HG02938 (cell line): ENCODE measurements around the gene CD8B.
"Not testable (repeated sequence)": the region's sequence is repeated elsewhere in the genome, so short reads cannot be mapped to it uniquely, and the experiment has no call there.

Experiments used
- ATAC-seq: cut with Tn5 transposase; IDR thresholded peaks from one replicate; pipeline ENCODE4 v1.9.1; 2021; ENCODE audit warnings: mild to moderate bottlenecking, moderate library complexity; ENCODE audit not compliant: unreplicated experiment

Gene CD8B

DNA sequence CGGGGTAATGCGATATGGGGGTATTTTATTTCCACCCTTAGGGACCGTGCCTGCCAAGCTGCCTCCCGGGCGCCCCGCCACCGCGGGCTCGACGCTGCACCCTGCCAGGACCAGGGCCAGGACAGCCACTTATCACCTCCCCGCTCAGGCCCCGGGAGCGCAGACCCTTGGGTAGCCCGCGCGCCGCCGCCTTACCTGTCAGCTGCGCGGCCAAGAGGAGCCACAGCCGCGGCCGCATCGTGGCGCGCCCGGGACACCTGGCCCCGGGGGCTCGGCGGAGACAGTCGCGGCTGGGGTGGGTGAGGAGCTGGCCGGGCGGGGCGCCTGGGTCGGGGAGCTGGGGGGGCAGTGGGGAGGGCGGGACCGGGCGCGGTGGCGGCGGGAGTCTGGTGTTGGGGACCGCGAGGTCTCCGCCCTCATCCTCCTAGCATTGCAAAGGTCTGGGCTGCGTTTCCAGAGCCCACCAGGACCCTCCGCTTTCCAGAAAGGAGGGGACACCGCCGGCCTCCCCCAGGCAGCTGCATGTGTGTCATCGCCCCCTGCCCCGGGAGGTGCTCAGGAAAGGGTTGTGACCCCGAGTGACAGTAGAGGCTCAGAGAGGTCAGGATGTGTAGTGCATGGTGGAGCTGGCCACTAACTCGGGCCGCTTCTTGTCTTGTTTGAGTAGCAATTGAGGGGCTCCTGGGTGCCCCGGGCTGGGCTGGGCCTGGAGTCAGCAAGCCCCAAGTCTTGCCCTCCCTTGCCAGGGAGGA, at the start of gene CD8B:
Gene CD8B, minus strand, starts transcription at position 259 of the 752 bp plus-strand sequence. Its CDS starts 21 bp downstream, at position 238.
- not testable (repeated sequence) for ATAC-seq

DNA sequence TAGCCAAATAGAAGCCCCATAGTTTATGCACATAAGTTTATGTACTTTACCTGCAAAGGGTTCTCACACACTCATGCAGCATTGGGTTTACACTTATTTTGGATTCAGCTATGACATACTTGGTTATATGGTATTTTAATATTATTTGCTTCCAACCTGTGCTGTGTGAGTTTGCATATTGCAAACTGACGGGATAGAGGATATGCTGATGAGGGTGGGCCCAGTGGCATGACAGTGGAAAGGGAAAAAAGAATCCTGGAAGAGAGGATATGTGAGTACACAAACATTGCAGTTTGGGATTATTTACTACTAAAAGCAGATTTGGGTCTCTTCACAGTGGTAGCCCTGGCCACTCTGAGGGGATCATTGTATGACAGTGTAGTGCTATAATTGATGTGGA, 44.2 kb upstream of the CD8B start:
- ATAC-seq = not testable (repeated sequence)

DNA sequence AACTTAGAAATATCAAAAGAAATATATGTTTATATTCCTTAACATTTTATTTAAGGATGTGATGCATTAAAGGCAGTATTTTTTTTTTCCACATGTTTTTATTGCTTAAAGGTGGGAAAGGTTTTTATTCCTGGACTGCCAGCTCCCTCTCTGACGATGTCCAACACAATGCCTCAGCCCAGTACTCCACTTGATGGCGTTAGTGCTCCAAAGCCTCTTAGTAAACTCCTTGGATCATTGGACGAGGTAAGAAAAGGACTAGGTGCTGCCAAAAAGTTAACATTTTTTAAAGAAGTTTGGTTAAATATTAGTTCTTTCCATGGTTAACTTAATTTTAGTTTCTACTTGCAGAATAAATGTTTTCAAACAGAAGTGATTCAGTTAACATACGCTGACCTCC, 39.0 kb upstream of the CD8B start:
- not testable (repeated sequence) for ATAC-seq

DNA sequence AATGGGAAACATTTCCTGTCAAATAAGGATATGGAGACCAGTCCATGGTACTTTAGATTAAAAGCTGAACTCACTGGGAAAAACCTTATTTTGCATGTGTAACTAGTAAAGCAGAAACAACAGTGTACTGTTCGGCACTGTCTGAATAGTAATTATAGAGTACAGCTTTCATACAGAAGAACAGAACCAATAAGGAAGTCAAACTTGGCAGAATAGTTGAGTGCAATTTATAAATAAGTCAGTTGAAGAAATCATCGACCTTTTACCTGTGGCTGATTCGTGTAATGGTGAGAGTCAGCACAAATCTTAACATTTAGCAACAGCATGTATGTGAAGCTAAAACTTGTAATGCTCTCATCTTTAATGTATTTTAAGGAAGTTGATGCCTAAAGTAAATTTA, 24.3 kb upstream of the CD8B start:
- ATAC-seq = not testable (repeated sequence)

DNA sequence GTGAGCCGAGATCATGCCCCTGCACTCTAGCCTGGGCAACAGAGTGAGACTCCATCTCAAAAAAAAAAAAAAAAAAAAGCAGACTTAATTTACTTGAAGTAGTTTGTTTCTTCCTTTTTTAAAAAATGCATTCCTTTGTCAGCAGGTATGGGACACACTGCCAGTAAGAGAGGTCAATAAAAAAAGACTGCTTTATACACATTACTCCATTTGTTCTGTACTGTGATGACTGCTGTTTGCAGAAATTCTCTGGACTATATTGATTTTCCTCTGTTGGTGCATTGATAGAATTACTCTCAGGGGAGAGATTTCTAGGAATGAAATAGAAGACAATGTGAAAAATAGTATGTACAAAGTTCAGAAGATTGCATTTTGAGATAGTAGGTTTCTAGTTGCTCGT, 21.2 kb upstream of the CD8B start:
- ATAC-seq = not testable (repeated sequence)

DNA sequence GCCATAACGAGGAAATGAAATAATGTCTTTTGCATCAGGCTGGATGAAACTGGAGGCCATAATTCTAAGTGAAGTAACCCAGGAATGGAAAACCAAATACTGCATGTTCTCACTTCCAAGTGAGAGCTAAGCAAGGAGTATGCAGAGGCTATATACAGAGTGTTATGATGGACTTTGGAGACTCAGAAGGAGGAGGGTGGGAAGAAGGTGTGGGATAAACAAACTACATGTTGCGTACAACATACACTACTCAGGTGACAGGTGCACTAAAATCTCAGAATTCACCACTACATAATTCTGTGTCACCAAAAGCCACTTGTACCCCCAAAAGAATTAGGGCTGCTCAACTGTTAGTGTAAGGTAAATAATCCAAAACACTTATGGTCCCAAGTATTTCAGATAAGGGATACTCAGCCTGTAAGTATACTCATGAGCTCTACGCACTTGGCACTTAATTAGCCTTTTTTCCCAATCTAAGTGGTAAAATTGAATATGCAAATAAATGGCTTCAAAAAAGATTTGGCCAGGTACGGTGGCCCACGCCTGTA, 20.5 kb upstream of the CD8B start:
- not testable (repeated sequence) for ATAC-seq

DNA sequence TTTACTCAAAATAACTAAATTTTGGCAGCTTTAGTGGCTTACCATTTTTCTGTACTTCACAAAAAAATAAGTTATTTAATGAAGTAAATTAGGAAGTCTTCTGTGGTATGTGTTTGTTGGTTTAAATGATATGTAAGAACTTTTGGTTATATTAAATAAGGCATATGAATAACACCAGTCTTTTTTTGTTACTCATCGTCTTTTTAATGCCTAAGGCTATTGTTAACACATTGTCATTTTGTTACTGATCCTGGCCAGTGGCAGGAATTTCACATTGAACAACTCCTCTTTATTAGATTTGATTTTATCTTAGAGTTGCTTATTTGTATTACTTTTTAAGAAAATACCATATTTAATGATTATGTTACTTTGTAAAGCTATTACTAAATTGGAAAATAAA, 17.3 kb upstream of the CD8B start:
- ATAC-seq = not testable (repeated sequence)

DNA sequence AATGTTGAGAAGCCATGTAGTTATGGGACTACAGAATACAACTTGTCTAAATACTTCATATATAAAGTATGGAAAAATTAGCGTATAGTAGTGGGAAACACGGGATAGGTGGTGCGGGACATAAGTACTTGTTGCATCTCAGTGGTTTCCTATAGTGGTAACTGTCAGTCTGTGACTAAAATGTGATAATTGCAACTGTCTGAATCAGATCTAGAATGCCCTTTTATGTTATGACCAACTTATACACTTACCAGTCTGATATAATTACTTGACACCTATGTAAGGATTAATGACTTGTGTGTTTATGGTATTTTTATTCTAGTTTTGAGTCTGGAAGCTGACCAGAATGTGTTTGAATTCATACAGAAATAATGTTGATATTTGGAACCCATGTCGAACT, 9.3 kb upstream of the CD8B start:
- ATAC-seq = not testable (repeated sequence)

DNA sequence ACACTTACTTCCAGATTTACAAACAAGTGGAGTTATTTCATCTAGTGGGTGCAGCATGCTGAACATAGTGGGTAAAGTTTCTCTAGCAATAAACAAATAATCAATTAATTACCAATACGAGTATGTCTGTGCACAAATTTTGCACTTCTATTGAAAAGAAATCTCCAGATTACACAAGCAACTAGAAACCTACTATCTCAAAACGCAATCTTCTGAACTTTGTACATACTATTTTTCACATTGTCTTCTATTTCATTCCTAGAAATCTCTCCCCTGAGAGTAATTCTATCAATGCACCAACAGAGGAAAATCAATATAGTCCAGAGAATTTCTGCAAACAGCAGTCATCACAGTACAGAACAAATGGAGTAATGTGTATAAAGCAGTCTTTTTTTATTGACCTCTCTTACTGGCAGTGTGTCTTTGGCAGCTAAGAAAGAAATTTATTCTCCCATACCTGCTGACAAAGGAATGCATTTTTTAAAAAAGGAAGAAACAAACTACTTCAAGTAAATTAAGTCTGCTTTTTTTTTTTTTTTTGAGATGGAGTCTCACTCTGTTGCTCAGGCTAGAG, 7.3 kb upstream of the CD8B start:
- ATAC-seq = not testable (repeated sequence)

DNA sequence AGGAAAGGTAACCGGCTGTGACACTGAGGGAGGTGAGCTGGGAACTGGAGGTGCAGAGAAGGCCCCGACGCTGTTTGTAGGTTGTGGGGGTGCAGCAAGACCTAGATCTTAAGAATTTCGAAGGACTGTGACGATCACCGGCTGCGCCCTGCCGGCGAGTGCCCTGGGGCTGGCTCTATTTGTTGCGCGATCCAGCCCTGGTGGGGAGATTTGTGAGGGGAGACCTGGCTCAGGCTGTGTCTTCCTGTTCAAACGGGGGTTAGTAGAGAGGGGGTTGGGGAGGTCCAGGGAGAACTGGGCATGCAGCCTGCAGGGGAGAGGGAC, 656 bp upstream of the CD8B start:
- ATAC-seq = not testable (repeated sequence)

DNA sequence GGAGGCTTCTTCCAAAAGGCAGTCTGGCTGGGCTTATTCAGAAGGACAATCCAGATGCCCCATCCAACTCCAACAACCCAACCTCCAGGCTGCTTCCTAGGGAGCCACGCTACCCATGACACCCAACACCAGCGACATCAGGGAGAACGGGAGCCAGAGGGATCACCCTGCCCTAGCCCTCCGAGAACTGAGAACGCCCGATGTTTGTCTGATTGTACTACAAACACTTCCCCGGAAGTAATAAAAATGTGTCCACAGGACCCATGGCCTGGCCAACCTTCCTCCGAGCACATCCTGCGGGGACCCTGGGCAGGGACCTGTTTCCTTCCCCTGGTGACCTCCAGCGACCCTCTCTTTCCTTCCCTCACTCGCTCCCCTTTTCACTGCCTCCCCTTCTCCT, 511 bp downstream of the CD8B start:
- not testable (repeated sequence) for ATAC-seq

DNA sequence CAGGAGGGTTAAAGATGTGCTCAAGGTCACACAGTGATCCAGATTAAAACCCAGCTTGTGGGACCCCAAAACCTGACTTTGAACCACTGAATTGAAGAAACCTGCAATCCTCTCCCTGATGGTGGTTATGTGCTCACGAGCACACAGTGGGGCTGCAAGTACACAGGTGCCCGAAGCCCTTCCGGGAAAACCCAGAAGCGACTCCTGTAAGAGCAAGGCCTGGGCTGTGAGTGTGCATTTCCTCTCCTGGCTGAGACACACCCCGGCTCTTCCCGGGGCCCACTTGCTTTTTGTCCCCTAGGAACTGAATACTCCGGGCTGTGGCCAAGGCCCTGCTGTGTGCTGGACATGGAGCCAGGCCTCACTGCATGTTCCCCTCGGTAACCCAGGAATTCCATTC, 1.1 kb downstream of the CD8B start:
- not testable (repeated sequence) for ATAC-seq

DNA sequence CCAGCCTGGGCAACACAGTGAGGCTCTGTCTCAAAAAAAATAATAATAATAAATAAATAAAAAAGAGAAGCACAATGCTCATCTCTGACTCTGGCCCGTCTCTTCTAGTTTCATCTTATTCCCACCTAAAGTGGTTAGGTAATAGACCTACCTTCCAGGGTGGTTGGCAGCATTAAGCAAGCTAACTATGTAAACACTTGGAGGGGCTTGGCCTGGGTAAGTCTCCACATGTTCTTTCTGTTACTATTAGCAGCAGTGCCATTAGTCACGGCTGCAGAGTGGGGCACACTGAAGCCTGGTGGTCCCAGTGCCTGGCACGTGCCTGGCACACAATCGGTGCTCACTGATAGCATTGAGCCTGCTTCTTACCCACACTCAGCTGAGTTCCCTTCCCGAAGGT, 4.0 kb downstream of the CD8B start:
- not testable (repeated sequence) for ATAC-seq

DNA sequence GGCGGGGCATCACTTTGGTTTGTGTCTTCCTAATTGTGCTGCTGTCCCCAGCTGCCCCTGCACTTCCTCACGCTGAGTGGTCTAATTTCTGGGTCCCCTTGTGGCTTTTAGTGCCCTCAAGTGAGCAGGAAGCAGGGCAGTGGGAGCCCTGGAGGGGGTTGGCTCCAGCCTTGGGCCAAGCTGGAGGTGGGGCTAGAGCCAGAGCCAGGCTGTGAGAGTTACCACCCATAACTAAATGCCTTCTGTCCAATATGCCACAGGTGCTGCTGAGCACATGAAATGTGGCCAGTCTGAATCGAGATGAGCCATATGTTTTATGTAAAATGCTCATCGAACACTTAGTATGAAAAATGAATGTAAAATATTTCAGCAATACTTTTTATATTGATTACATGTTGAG, 5.2 kb downstream of the CD8B start:
- ATAC-seq = not testable (repeated sequence)

DNA sequence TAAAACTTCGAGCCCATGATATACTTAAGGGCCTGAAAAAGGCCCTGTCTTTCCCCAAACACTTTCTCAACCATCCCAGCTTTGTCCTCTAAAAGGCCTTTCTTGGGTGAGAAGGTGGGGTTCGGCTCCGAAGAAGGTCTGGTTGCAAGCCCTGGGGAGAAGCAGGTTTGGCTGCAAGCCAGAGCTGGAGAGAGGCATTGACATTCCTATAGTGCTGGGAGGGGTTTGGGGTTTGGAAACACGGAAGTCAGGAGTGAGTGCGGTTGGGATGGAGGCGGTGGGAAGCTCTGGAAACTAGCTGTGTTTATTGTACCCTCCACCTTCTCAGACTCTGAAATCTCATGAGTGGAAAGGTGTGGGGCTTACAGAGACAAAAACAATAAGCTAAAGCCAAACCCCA, 5.7 kb downstream of the CD8B start:
- ATAC-seq = not testable (repeated sequence)

DNA sequence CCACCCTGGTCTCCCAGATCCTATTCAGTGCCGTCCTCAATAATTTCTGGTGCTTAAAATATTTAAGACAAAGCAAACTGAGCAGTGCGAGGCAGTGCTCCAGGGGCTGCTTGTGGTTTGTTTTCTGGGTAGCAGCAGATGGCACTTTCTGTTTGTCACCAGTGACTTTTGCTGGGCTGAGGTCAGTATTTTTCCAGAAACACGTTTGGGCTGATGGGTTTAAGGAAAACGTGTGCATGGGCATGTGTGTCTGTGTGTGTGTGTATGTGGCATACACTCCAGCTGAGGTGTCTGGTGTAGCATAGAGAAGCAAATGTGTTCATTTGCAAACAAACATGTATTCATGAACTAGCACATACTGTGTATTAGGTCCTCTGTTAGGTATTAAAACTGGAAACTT, 10.1 kb downstream of the CD8B start:
- not testable (repeated sequence) for ATAC-seq

DNA sequence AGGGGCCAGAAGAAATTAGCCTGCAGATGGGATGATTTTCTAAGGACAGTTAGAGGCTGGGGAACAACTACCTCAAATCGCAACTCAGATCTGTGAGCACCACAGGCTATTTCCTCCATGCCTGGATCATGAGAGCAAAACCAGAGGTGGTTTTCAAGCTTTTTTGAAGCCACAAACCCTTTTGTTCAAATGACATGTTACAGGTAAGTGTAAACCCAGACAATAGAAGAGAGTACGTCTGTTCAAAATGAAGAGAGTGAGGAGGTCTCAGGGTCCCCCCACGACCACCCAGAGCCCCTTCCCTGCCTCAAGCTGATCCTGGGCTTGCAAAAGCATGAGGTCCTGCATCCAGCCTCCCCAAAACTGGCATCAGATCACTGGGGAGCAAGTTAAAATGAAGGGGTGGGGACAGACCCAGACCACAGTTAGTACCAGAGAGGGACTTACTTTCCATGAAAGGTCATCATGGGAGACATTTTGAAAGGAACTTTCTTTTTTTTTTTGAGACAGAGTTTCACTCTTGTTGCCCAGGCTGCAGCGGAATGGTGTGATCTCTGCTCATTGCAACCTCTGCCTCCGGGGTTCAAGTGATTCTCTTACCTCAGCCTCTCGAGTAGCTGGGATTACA, 19.0 kb downstream of the CD8B start:
- ATAC-seq = not testable (repeated sequence)

DNA sequence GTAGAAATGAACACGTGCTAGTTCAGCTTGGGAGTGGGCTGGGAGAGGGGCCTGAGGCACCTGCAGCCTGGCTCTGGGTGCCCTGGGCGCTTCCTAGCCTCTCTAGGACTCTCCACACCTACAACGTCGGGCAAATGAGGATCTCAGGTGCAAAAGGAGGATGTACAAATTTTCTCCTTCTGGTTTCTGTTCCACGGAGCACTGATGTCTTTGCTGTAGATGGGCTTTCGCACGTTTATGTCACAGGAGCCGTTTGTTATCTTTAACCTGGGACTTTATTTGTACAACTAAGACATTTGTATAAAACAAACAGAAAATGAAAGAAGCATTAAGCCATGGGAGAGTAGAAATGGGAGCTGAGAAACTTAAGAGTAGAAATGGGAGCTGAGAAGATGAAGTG, 20.4 kb downstream of the CD8B start:
- ATAC-seq = not testable (repeated sequence)

DNA sequence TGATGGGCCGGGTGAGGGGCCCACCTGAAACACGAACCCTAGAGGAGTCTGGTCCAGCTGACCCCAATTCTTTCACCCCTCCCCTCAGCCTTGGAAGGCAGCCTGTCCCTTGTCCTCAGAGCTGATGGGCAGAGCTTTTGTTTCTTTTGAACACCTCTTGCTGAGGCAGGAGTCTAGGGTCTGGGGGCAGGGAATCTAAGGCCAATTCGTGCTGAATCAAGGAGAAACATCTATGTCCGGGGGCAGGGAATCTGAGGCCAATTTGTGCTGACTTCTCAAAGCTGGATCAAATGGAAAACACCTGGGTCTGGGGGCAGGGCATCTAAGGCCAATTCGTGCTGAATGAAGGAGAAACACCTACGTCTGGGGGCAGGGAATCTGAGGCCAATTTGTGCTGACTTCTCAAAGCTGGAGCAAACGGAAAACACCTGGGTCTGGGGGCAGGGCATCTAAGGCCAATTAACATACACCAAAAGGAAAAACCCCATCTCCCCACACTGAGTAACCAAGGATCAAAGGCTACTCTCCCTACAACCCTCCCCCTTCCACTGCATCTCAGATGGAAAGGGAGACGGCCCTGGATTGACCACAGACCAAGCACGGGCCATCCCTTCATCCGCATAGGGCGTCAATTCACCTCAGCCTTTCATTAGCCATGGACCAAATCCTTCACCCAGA, 21.7 kb downstream of the CD8B start:
- not testable (repeated sequence) for ATAC-seq

DNA sequence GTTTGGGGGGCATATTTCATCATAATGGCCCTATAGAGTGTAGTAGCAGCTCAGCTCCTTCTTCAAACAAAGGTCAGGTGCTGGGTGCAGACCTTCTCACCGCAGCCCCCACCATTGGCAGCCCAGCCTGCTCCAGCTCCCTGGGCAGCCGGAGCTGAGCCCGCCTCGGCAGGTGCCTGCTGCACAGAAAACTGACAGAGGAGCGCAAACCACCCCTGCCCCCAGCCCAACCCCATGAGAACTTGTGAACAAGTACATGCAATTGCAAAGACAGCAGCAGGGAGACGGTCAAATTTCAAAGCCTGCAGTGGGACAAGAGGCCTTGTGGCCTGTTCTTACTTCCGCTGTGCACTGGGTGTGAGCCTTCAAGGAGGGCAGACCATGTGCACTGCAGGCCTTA, 22.2 kb downstream of the CD8B start:
- not testable (repeated sequence) for ATAC-seq

DNA sequence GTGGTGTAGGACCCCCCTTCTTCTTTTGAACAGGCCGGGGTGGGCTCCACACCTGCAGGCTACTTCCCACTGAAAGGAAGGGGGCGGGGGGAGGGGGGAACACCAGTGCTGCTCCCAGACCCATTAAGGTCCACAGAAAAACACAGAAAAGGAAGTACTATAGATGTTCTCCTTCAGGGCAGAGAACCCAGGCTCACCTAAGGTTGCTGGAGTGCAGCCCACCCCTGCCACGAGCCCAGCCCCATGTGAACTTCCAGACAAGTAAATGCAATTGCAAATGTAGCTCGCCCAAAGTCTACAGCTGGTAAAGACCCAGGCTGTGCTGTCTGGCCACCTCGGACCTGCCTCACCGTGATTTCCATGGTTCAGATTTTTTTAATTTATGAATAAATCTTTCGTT, 24.0 kb downstream of the CD8B start:
- ATAC-seq = not testable (repeated sequence)
